ENCODE data around the gene SHB. TPM values are rescaled to one million over a fixed set of nuclear protein-coding genes. Genes with fewer than 3 reads are reported as not detected.
"Not testable (repeated sequence)": the region's sequence is repeated elsewhere in the genome, so short reads cannot be mapped to it uniquely, and the experiment has no call there.

SHB gene
- total RNA-seq, 2 experiments from 2014 or later = 2.8 to 3.2 TPM

DNA sequence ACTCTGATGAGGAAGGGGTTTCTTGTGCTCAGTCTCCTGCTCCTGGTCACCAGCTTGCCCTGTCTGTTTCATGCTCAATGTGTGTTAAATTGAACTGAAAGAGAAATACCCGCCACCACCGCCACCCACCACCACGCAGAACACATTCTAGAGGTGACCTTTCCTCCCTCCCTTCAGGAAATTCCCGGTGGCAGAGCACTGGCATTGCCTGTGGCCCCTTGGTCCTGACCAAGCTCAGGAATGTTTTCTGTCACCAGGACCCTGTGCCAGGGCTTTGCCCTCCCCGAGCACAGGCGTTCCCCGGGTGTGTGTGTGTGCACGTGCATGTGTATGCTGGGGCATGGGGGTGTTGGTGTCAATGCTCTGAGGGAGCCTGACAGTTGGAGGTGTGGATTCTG lies 154.9 kb downstream of the SHB start:
- TF ChIP-seq, protein P1, sequence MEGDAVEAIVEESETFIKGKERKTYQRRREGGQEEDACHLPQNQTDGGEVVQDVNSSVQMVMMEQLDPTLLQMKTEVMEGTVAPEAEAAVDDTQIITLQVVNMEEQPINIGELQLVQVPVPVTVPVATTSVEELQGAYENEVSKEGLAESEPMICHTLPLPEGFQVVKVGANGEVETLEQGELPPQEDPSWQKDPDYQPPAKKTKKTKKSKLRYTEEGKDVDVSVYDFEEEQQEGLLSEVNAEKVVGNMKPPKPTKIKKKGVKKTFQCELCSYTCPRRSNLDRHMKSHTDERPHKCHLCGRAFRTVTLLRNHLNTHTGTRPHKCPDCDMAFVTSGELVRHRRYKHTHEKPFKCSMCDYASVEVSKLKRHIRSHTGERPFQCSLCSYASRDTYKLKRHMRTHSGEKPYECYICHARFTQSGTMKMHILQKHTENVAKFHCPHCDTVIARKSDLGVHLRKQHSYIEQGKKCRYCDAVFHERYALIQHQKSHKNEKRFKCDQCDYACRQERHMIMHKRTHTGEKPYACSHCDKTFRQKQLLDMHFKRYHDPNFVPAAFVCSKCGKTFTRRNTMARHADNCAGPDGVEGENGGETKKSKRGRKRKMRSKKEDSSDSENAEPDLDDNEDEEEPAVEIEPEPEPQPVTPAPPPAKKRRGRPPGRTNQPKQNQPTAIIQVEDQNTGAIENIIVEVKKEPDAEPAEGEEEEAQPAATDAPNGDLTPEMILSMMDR (IDR thresholded peaks at IDR 0.05) = no peak
- intact Hi-C loops (cut with micrococcal nuclease) = loop anchor here (5.0 to 10.0 kb wide), 4 partner anchors 111 to 491 kb away; no protein-coding TSS in a partner anchor
- DNase-seq (no peak), ATAC-seq (no peak)
- Mint-ChIP-seq H3K27ac (no peak overlapping the region), H3K4me1 (ENCODE audit: low read depth) (no peaks in the 10 kb centered on the region), H3K36me3 (ENCODE audit: low read depth) (no peaks in the 10 kb centered on the region), H3K4me3 (no peak overlapping the region), H3K9me3 (no peaks in the 10 kb centered on the region), H3K27me3 (no peaks in the 10 kb centered on the region)
- POLR2A ChIA-PET = interaction anchor here (0.8 to 0.9 kb wide), 2 partner anchors 9 to 84 kb away, joined by 3 to 5 read pairs; no protein-coding TSS in a partner anchor
- CTCF ChIA-PET = interaction anchor here (0.6 to 5.6 kb wide), 42 partner anchors 9 to 520 kb away, joined by 3 to 64 read pairs (median 4); partner anchors contain the start of gene SHB

DNA sequence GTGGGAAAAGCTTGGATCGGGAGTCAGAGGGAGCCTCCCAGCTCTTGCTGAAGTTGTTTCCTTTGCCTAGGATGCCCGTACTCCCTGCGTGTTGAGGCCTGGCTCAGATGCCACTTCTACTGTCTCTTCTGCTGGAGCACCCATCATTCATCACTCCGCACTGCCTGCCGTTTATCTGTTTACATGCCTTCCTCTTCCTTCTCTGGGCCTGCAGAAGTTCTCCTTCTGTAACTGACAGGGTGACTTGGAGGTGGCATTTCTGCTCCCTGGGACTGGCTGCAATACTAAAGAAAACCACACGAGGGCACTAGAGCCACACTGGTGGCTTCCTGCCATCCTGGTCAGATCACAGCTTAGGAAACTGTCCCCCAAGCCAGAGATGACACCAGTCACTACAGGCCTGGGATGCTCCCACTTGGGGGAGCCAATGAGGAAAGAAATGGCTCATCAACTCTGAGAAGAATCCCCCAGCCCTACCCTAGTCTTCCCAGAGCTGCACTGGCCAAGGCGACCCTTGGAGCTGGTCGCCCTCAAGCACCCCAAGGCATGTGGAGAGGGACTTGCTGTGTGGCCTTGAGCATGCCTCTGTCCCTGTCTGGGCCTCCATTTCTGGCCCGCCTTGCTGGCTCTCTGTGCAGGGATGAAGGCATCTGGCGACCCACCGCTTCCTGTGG lies 155.4 kb downstream of the SHB start:
- Mint-ChIP-seq H3K4me3 (no peak overlapping the region), H3K27me3 (no peaks in the 10 kb centered on the region), H3K9me3 (no peaks in the 10 kb centered on the region), H3K4me1 (ENCODE audit: low read depth) (no peaks in the 10 kb centered on the region), H3K36me3 (ENCODE audit: low read depth) (no peaks in the 10 kb centered on the region), H3K27ac (no peak overlapping the region)
- CTCF ChIA-PET = interaction anchor here (0.6 to 5.6 kb wide), 46 partner anchors 7 to 520 kb away, joined by 3 to 64 read pairs (median 4); partner anchors contain the start of gene SHB
- ATAC-seq = peak; percentile 91
- peak; percentile 86 for DNase-seq
- intact Hi-C loops (cut with micrococcal nuclease) = loop anchor here (2.0 to 10.0 kb wide), 5 partner anchors 111 to 491 kb away; no protein-coding TSS in a partner anchor
- TF ChIP-seq, protein P1 (IDR thresholded peaks at IDR 0.05) = peak; percentile 93
- POLR2A ChIA-PET = interaction anchor here (0.8 to 0.9 kb wide), 2 partner anchors 8 to 84 kb away, joined by 3 to 5 read pairs; no protein-coding TSS in a partner anchor

DNA sequence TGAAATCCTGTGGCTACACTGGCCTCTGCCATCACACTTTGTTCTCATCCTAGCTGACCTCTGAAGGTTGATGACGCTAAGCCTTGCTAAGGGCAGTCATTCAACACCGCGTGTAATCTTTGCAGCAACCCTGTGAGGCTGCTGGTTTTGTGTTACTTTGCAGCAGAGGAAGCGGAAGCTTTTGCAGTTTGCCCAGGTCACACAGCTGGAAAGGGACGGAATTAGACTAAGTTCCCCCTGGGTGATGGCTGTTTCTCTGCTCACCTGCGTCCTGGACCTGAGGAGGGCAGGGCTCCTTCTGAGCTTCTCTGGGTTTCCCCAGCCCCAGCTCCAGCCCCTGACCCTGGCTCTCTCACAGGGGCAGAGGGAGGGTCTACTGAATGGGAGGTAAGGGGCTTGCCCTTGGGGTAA lies 157.8 kb downstream of the SHB start:
- no peaks in the 10 kb centered on the region for H3K9me3 Mint-ChIP-seq
- intact Hi-C loops (cut with micrococcal nuclease) = loop anchor here (5.0 to 10.0 kb wide), 4 partner anchors 114 to 494 kb away; no protein-coding TSS in a partner anchor
- H3K4me1 Mint-ChIP-seq (ENCODE audit: low read depth) = no peaks in the 10 kb centered on the region
- no peaks in the 10 kb centered on the region for H3K36me3 Mint-ChIP-seq (ENCODE audit: low read depth)
- no peak for ATAC-seq
- CTCF ChIA-PET = interaction anchor here (0.9 to 5.6 kb wide), 6 partner anchors 9 to 522 kb away, joined by 3 to 60 read pairs (median 4); no protein-coding TSS in a partner anchor
- TF ChIP-seq, protein P1 (IDR thresholded peaks at IDR 0.05) = no peak
- H3K27ac Mint-ChIP-seq = no peak overlapping the region
- POLR2A ChIA-PET = no interaction called here
- no peaks in the 10 kb centered on the region for H3K27me3 Mint-ChIP-seq
- no peak overlapping the region for H3K4me3 Mint-ChIP-seq
- no peak for DNase-seq

DNA sequence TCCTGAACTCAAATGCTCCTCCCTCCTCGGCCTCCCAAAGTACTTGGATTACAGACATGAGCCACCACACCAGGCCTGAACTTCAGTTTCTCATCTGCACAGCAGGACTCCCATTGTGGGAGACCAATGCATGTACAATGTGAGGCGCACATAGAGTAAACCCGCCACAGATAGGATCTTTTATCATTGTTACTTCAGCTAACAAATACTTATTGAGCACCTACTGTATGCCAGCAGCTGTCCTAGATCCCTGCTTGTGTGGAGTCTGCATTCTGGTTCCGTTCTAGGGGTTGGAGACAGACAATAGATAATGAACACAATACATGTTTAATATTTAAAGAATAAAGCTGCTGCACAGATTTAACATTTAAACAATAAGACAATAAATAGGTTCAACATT lies 158.8 kb downstream of the SHB start:
- Mint-ChIP-seq H3K9me3 (no peaks in the 10 kb centered on the region), H3K4me1 (ENCODE audit: low read depth) (peaks cover under 1% of the 10 kb centered on the region), H3K27me3 (no peaks in the 10 kb centered on the region), H3K36me3 (ENCODE audit: low read depth) (no peaks in the 10 kb centered on the region), H3K4me3 (no peak overlapping the region), H3K27ac (no peak overlapping the region)
- DNase-seq (no peak), ATAC-seq (no peak)
- intact Hi-C loops (cut with micrococcal nuclease) = loop anchor here (5.0 to 10.0 kb wide), 4 partner anchors 115 to 495 kb away; no protein-coding TSS in a partner anchor
- CTCF ChIA-PET = interaction anchor here (1.7 to 4.3 kb wide), 2 partner anchors 8 to 157 kb away, joined by 5 to 21 read pairs; no protein-coding TSS in a partner anchor
- POLR2A ChIA-PET = no interaction called here
- TF ChIP-seq, protein P1 (IDR thresholded peaks at IDR 0.05) = no peak

DNA sequence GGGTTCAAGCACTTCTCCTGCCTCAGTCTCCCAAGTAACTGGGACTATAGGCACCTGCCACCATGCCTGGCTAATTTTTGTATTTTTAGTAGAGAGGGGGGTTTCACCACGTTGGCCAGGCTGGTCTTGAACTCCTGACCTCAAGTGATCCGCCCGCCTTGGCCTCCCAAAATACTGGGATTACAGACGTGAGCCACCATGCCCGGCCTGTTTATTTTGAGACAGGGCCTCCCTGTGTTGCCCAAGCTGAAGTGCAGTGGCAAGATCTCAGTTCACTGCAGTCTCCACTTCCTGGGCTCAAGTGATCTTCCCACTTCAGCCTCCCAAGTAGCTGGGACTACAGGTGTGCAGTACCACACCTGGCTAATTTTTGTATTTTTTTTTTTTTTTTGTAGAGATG lies 159.2 kb downstream of the SHB start:
- H3K4me3 Mint-ChIP-seq; H3K27me3 Mint-ChIP-seq; CTCF ChIA-PET; DNase-seq; H3K9me3 Mint-ChIP-seq; H3K27ac Mint-ChIP-seq; ATAC-seq; H3K36me3 Mint-ChIP-seq (ENCODE audit: low read depth); POLR2A ChIA-PET; H3K4me1 Mint-ChIP-seq (ENCODE audit: low read depth): not testable (repeated sequence)
- intact Hi-C loops (cut with micrococcal nuclease) = loop anchor here (5.0 to 10.0 kb wide), 4 partner anchors 115 to 495 kb away; no protein-coding TSS in a partner anchor
